Measurements from ENCODE around the gene HAVCR2.

GRCh38 chr5:157045601-157046000 lies 63.2 kb downstream of the HAVCR2 start:
- TF ChIP-seq CTCF (IDR thresholded peaks at IDR 0.05) (no peak), EZH2phosphoT487 (IDR thresholded peaks at IDR 0.05) (no peak), EZH2 (IDR thresholded peaks at IDR 0.05) (no peak)

All from neural progenitor cell (in vitro differentiated cells).